ENCODE data around the gene DENND1A.

DENND1A gene

DNA sequence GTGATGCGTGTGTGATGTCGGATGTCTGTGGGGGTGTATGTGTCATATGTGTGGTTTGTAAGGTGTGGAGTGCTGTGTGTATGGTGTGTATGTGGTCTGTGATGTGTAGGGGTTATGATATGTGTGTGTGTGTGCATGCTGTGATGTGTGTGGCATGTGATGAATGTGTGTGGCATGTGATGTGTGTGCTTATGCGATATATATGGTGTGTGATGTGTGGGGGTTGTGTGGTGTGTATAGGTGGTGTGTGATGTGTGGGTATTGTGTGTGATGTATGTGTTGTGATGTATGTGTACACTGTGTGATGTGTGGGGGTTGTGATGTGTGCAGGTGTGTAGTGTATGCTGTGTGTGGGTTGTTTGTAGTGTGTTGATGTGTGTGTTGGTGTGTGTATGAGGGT is 583.1 kb downstream of the DENND1A start:
- H3K4me3 ChIP-seq (ENCODE audit: low read length): no peak overlapping the region
- no peak for TF ChIP-seq CTCF (IDR thresholded peaks at IDR 0.05; ENCODE audit: insufficient read depth, low read depth, low read length, missing control alignments)
- no peak for DNase-seq (ENCODE audit: low read depth)

- DNase-seq (ENCODE audit: low read depth): no peak
- no peak for TF ChIP-seq CTCF (IDR thresholded peaks at IDR 0.05; ENCODE audit: insufficient read depth, low read depth, low read length, missing control alignments)
- H3K4me3 ChIP-seq (ENCODE audit: low read length): no peak overlapping the region
Observed at GRCh38 chr9:123346026-123346425, 583.9 kb downstream of the DENND1A start.

DNA sequence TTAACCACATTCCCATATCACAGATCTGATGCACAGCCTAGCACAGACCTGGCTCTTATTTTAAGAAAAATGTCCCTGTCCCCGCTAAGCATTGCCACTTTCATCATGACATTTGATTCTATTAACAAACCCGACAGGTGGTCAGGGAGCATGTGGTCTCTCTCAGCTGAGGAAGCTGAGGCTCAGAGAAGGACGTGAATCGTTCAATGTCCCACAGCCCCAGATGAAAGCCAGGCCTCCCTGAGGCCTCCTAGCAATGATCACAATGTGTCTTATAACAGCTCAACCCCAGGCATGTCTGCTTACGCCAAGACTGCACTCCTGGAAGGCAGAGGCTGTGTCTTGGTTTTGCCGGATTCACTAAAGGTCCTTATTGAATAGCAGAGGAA is 584.4 kb downstream of the DENND1A start:
- no peak overlapping the region for H3K4me3 ChIP-seq (ENCODE audit: low read length)
- no peak for TF ChIP-seq CTCF (IDR thresholded peaks at IDR 0.05; ENCODE audit: insufficient read depth, low read depth, low read length, missing control alignments)
- peak; percentile 65 for DNase-seq (ENCODE audit: low read depth)

DNA sequence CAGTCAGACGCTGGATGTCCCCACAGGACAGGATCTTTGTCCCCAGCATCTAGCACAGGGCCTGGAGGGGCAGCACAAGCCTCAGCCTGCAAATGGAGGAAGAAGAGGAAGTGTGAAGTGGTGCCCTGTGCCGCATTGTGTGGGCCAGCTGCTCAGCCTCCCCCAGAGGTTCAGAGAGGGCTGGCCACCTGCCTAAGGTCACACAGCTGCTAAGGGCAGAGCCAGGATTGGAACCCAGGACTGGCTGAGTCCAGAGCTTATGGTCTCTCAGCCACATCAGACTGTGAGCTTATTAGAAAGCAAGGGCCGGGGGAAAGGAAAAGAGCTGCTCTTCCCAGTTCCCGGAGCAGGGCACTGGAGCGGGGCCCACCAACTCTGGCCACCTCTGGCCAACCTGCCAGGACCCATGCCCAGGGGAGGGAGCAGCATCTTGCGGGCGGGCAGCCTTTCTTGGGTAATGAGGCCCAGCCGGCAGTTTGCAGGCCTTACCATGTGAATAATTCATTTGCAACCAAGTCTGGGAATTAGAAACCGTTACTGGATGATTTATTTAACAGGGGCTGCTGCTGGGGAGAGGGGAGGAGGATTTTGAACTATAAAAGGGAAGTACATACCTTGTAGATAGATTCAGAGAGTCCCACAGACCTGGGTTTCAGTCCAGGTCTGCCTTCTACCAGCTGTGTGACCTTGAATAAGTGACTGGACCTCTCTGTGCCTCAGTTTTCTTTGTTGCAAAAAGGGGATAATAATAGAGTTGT is 585.6 kb downstream of the DENND1A start:
- no peak overlapping the region for H3K4me3 ChIP-seq (ENCODE audit: low read length)
- no peak for TF ChIP-seq CTCF (IDR thresholded peaks at IDR 0.05; ENCODE audit: insufficient read depth, low read depth, low read length, missing control alignments)
- DNase-seq (ENCODE audit: low read depth): no peak

DNA sequence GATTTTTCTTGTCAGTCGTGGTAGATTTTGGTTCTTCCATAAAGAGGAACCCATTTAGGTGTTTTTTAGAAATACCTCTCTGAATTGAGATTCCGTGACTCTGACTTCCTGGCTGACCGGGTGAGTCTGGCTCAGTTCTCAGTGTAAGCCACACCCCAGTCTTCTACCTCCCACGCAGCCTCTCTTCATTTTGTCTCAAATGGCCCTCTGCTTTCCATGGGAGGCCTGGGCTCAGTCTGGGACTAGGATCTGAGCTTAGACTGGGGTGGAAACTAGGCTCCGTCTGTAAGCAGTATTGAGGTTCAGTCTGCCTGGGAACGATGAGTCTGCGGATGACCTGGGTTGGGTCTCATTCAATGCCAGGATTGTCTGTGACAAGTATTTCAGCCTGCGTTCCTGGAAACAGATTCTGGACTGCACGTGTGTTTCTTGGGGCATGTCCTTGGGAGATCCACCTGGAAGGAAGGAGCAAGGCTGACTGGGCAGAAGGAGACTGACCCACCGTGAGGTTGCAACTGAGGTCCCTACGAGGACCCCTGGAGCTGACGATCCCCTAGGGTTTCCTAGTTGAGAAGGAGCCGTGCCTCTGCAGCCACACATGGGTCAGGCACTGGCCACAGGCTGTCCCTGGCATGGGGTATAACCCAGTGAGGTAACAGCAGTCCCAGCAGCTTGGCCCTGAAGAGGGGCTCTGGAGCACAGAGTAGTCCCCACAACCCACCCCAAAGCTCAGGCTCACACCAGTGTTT is 586.3 kb downstream of the DENND1A start:
- DNase-seq (ENCODE audit: low read depth): peak; percentile 39
- no peak for TF ChIP-seq CTCF (IDR thresholded peaks at IDR 0.05; ENCODE audit: insufficient read depth, low read depth, low read length, missing control alignments)
- no peak overlapping the region for H3K4me3 ChIP-seq (ENCODE audit: low read length)

- no peak for DNase-seq (ENCODE audit: low read depth)
- H3K4me3 ChIP-seq (ENCODE audit: low read length): no peak overlapping the region
- no peak for TF ChIP-seq CTCF (IDR thresholded peaks at IDR 0.05; ENCODE audit: insufficient read depth, low read depth, low read length, missing control alignments)
Observed at GRCh38 chr9:123342247-123342646, 587.7 kb downstream of the DENND1A start.
